ENCODE measurements around the gene HSPB1.
"Not testable (repeated sequence)": the region's sequence is repeated elsewhere in the genome, so short reads cannot be mapped to it uniquely, and the experiment has no call there.

The HSPB1 gene

GRCh38 chr7:76334320-76334967 is 32.0 kb downstream of the HSPB1 start:
- DNase-seq (ENCODE audit: low spot score): no peak

GRCh38 chr7:76335417-76335816 is 32.9 kb downstream of the HSPB1 start:
- not testable (repeated sequence) for DNase-seq (ENCODE audit: low spot score)

DNA sequence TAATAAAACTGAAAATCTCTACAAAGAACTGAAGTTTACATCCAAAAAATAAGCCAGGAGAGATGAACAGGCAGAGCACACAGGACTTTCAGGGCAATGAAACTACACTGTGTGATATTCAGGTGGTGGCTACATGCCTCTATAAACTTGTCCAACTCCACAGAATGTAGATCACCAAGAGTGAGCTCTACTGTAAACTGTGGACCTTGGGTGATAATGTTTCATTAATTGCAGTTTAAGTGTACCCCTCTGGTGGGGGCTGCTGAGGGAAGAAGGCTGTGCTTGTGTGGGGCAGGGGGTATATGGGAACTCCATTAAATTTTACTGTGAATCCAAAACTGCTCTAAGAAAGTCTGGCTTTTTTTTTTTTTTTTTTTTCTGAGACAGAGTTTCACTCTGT is 33.6 kb downstream of the HSPB1 start:
- DNase-seq (ENCODE audit: low spot score): no peak

- no peak for DNase-seq (ENCODE audit: low spot score)
Measured at GRCh38 chr7:76337147-76337546, 34.7 kb downstream of the HSPB1 start.

DNA sequence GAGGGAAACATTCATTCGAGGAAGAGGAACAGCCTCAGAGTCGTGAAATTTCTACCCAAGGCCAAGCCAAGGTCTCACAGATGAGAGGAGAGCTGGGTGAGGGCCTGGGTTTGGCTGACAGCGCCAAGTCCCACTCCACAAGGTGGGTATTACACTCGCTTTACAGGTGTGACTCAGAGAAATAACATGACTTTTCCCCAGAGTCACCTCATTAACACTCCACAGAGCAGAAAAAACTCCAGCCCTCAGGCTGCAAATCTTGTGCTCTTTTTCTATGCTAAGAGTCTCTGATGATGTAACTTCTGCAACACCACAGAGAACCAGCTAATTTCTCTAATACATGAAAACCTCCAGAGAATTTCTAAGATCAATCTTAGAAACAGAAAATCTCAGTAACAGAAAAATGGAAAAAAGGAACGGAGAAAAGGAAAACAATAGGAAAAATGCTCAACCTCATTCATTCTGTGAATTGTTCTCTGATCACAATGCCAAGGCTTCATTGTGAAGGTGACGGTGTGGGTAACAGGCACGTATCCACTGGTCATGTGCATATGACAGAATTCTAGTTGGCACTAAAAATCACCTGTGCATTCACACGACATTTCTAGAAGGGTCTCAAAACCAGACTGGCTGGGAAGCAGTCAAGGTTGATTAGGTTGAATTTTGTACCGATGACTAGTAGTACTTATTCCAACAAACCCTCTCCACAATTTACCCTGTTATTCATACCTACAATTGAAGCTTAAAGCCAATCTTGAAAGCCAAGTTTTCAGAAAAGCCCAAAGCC is 36.0 kb downstream of the HSPB1 start:
- no peak for DNase-seq (ENCODE audit: low spot score)

- DNase-seq (ENCODE audit: low spot score): no peak
Measured at GRCh38 chr7:76340617-76341131, 38.2 kb downstream of the HSPB1 start.

GRCh38 chr7:76342222-76342621 is 39.7 kb downstream of the HSPB1 start:
- no peak for DNase-seq (ENCODE audit: low spot score)

GRCh38 chr7:76343294-76343930 is 40.9 kb downstream of the HSPB1 start:
- no peak for DNase-seq (ENCODE audit: low spot score)

DNA sequence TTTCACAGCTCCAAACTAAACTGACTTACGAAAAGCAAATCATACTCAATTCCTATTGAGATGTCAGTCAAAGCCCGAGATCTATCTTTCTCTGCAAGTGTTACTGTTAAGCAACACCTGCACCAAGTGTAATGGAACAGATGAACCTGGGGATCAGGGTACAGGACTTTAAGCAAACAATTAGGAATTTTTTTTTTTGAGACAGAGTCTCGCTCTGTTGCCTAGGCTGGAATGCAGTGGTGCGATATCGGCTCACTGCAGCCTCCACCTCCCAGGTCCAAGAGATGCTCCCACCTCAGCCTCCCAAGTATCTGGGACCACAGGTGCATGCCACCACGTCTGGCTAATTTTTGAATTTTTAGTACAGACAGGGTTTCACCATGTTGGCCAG is 41.5 kb downstream of the HSPB1 start:
- DNase-seq (ENCODE audit: low spot score): no peak

DNA sequence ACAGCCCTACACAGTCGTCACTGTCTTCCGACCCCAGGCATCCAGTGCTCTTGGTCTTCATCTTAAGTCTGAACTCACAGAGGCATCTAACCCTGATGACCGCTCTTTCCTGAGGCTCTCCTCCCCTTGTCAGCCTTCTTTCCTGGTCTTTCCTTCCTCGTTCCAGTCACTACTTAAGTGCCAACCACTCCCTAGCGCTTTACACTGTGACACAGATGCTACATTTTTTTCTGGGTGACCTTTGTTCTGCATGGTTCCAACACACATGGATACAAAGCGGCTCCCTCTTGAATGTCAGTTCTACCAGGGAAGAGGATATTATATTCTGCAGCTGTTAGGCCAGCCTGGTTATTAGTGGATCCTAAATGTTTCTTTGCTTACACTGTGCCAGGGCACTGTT is 43.6 kb downstream of the HSPB1 start:
- DNase-seq (ENCODE audit: low spot score): no peak

- no peak for DNase-seq (ENCODE audit: low spot score)
Measured at GRCh38 chr7:76346778-76347177, 44.3 kb downstream of the HSPB1 start.

- DNase-seq (ENCODE audit: low spot score): no peak
Measured at GRCh38 chr7:76347710-76348109, 45.2 kb downstream of the HSPB1 start.

- DNase-seq (ENCODE audit: low spot score): no peak
Measured at GRCh38 chr7:76349313-76349885, 46.9 kb downstream of the HSPB1 start.

DNA sequence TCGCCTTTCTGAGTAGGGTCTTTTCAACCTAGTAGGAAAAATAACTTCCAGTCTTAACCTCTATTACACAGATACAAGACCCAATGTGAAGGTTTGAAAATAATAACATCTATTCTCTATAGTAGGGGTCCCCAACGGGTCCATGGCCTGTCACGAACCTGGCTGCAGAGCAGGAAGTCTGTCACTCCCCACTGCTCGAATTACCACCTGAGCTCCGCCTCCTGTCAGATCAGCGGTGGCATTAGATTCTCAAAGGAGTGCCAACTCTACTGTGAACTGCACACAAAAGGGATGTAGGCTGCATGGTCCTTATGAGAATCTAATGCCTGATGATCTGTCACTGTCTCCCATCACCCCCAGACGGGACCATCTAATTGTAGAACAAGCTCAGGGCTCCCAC is 48.9 kb downstream of the HSPB1 start:
- DNase-seq (ENCODE audit: low spot score): no peak

GRCh38 chr7:76352193-76352592 is 49.7 kb downstream of the HSPB1 start:
- DNase-seq (ENCODE audit: low spot score): no peak

DNA sequence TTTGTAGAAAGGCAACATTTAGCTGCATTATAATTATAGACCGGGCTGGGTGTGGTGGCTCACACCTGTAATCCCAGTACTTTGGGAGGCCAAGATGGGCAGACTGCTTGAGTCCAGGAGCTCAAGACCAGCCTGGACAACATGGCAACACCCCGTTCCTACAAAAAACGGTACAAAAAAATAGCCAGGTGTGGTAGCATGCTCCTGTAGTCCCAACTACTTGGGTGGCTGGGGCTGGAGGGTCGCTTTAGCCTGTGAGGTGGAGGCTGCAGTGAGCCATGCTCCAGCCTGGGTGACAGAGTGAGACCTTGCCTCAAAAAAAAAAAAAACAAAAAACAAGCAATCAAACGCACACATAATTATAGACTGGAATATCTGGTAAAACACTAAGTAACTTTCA is 51.3 kb downstream of the HSPB1 start:
- DNase-seq (ENCODE audit: low spot score): no peak
